Parathyroid adenoma (tissue), 2 donors: ENCODE data around the gene TMEM54.

Source experiments
- H2AFZ ChIP-seq: fragments of 300-600 bp; sonication (generic); one replicate; pipeline ENCODE4 v1.7.0; 2017; ENCODE audit warnings: antibody characterized with exemption, mild to moderate bottlenecking
- H3K27ac ChIP-seq: fragments of 300-600 bp; sonication (generic); one replicate; pipeline ENCODE4 v1.7.0; 2017
- H3K27me3 ChIP-seq: fragments of 300-600 bp; sonication (generic); one replicate; pipeline ENCODE4 v1.7.0; 2017; ENCODE audit warnings: low read length; ENCODE audit not compliant: control insufficient read depth, insufficient read depth
- H3K36me3 ChIP-seq: fragments of 300-600 bp; sonication (generic); one replicate; pipeline ENCODE4 v1.7.0; 2017; ENCODE audit warnings: low read length; ENCODE audit not compliant: control insufficient read depth, insufficient read depth
- H3K4me1 ChIP-seq: fragments of 300-600 bp; sonication (generic); one replicate; pipeline ENCODE4 v1.7.0; 2017; ENCODE audit warnings: control low read depth
- H3K4me2 ChIP-seq: fragments of 300-600 bp; sonication (generic); one replicate; pipeline ENCODE4 v1.7.0; 2017; ENCODE audit warnings: low read length
- H3K4me3 ChIP-seq: fragments of 300-600 bp; sonication (generic); one replicate; pipeline ENCODE4 v1.7.0; 2017; ENCODE audit warnings: low read depth, low read length
- H3K79me2 ChIP-seq: fragments of 300-600 bp; sonication (generic); one replicate; pipeline ENCODE4 v1.7.0; 2017; ENCODE audit warnings: control low read depth
- H3K9ac ChIP-seq: fragments of 300-600 bp; sonication (generic); one replicate; pipeline ENCODE4 v1.7.0; 2017; ENCODE audit warnings: mild to moderate bottlenecking
- H3K9me3 ChIP-seq: fragments of 300-600 bp; sonication (generic); one replicate; pipeline ENCODE4 v1.7.0; 2017; ENCODE audit warnings: low read length; ENCODE audit not compliant: control insufficient read depth
- TF ChIP-seq, protein P1 (sequence below): fragments of 300-600 bp; sonication (generic); IDR thresholded peaks from one replicate; pipeline ENCODE4 v1.7.0; 2017; ENCODE audit warnings: antibody characterized with exemption, mild to moderate bottlenecking
- donor health status: primary hyperparathyroidism.

TMEM54 gene

DNA sequence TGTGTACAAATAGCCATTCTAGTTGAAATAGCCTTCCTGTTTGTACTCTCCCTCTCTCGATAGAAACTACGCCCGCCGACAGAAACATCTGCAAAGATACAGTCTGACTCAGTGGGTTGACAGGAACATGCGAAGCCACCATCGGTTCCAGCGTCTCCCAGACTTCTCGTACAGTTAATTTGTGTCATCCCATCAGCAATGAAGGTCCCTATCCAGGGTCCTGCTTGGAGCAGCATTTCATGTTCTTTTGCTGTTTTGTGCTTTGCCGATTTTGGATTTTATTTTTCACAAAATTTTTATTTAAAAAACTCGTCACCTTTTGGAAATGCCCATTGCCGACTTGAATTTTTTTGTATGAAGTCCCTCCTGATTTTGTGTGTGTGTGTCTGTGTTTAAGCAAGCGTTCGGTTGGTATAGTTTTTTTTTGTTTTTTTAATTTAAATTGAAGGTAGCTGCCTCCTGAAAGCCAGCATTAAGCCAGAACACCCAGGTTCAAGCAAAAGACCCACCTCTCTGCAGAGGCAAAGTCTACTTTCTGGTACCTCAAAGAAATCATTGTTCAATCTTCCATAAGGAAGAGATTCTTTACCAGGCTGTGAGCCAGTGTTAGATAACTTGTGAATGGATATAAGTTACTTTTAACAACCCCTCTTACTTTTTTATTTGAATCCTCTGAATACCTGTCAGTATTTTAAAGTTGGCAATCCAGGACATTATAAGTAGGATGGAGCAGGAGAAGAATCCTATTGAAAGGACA lies 45.1 kb downstream of the TMEM54 start:
- H3K79me2 ChIP-seq: no peaks in the 10 kb centered on the region
- no peak overlapping the region for H3K9ac ChIP-seq
- H3K4me2 ChIP-seq: no peak overlapping the region
- H3K27ac ChIP-seq: no peak overlapping the region
- H3K27me3 ChIP-seq: no peaks in the 10 kb centered on the region
- TF ChIP-seq, protein P1, sequence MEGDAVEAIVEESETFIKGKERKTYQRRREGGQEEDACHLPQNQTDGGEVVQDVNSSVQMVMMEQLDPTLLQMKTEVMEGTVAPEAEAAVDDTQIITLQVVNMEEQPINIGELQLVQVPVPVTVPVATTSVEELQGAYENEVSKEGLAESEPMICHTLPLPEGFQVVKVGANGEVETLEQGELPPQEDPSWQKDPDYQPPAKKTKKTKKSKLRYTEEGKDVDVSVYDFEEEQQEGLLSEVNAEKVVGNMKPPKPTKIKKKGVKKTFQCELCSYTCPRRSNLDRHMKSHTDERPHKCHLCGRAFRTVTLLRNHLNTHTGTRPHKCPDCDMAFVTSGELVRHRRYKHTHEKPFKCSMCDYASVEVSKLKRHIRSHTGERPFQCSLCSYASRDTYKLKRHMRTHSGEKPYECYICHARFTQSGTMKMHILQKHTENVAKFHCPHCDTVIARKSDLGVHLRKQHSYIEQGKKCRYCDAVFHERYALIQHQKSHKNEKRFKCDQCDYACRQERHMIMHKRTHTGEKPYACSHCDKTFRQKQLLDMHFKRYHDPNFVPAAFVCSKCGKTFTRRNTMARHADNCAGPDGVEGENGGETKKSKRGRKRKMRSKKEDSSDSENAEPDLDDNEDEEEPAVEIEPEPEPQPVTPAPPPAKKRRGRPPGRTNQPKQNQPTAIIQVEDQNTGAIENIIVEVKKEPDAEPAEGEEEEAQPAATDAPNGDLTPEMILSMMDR: no peak
- no peak overlapping the region for H2AFZ ChIP-seq
- no peaks in the 10 kb centered on the region for H3K36me3 ChIP-seq
- H3K4me1 ChIP-seq: no peaks in the 10 kb centered on the region
- no peaks in the 10 kb centered on the region for H3K9me3 ChIP-seq
- no peak overlapping the region for H3K4me3 ChIP-seq

DNA sequence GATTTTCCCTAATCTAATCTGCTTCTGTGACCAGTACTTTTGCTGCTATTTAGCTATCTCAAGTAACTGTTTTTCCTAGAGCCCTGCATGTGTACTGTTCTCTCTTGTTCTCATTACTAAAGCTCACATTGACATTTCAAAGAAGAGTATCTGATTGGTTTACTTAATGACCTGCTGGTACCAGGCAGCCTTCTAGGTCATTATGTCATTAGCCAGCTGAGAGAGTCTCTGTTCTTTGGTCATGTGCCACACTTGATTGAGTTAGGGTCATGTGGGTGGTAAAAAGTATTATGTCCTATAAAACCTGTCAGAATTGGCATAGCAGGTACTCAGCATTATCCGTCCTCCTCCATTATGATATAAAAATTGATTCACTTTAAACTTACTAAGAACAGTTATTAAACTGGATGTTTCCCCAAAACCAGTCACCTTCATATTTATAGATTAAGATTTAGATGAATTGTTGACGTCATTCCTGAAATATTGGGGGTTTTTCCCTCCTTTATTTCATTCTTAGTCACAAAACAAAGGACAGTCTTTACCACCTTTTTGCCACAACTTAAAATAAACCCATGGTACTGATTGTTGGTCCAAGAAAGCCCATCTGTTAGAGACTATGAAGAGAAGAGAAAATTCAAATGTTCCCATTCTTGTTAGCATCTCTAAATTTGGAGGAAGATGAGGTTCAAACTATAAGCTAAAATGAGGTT lies 52.7 kb downstream of the TMEM54 start:
- TF ChIP-seq, protein P1: no peak
- H3K36me3 ChIP-seq: no peaks in the 10 kb centered on the region
- no peak overlapping the region for H3K9ac ChIP-seq
- H3K9me3 ChIP-seq: no peaks in the 10 kb centered on the region
- no peaks in the 10 kb centered on the region for H3K79me2 ChIP-seq
- no peaks in the 10 kb centered on the region for H3K27me3 ChIP-seq
- H3K4me2 ChIP-seq: no peak overlapping the region
- no peak overlapping the region for H2AFZ ChIP-seq
- H3K4me1 ChIP-seq: no peaks in the 10 kb centered on the region
- no peak overlapping the region for H3K27ac ChIP-seq
- H3K4me3 ChIP-seq: no peak overlapping the region
